ENCODE measurements around the gene ATP11B. TPM values are rescaled to one million over a fixed set of nuclear protein-coding genes. Genes with fewer than 3 reads are reported as not detected.

Gene ATP11B
- total and polyA plus RNA-seq, 2 of the 8 experiments (the other 6 are each of a cell fraction or from before 2014, with no cell fraction given) = 5.1 to 26.5 TPM

GRCh38 chr3:182891364-182891763, 98.1 kb downstream of the ATP11B start:
- no peak overlapping the region for H3K23ac ChIP-seq (ENCODE audit: insufficient read length)
- ChIA-PET CTCF (ENCODE audit: partially characterized antibody) (no interaction called here), POLR2A (ENCODE audit: partially characterized antibody) (no interaction called here)
- no peaks in the 10 kb centered on the region for H3K23me2 ChIP-seq (ENCODE audit: low read depth, low read length)
- no peak overlapping the region for H2AFZ ChIP-seq (ENCODE audit: low read length)
- WGBS, 2 experiments (ENCODE audit: extremely low coverage in 1 of 2, insufficient coverage in 1 of 2, insufficient read length in 1 of 2, insufficient replicate concordance in 2 of 2, low coverage in 1 of 2, low lambda C conversion rate in 2 of 2, missing lambda C conversion rate in 1 of 2) = 94% methylated on average over 1 of the region's 1 CpG; no CpG with 5 or more reads in 1 of the 2 experiments
- peak; percentile 72; the same call in 1 of the 2 replicates for TF ChIP-seq CEBPB (IDR thresholded peaks at IDR 0.05; ENCODE audit: low read depth, low read length)
- no peak for TF ChIP-seq TCF12 (IDR thresholded peaks at IDR 0.05; ENCODE audit: low read depth, low read length)
- H3K9me3 ChIP-seq (ENCODE audit: insufficient read depth in 2 of 2, low read depth in 1 of 2, low read length in 1 of 2) = no peaks in the 10 kb centered on the region
- no peak overlapping the region for H2BK12ac ChIP-seq (ENCODE audit: low read depth, low read length)
- H3K18ac ChIP-seq (ENCODE audit: extremely low read depth, low read length) = no peak overlapping the region
- no peak overlapping the region for H3K27ac ChIP-seq (ENCODE audit: low read depth, low read length)
- no peak overlapping the region for H2BK15ac ChIP-seq (ENCODE audit: low read length)
- no peak overlapping the region for H3K14ac ChIP-seq (ENCODE audit: insufficient read length)
- H3K27me3 ChIP-seq (replicated peaks in 1 of 4; ENCODE audit: control insufficient read depth in 3 of 4, extremely low read depth in 1 of 4, insufficient read depth in 3 of 4, low read length in 3 of 4) = no peaks in the 10 kb centered on the region
- H3K4me2 ChIP-seq (ENCODE audit: insufficient read depth in 1 of 2, low read depth in 2 of 2, low read length in 2 of 2) = no peak overlapping the region
- no peak overlapping the region for H2BK120ac ChIP-seq (replicated peaks; ENCODE audit: low read depth, low read length)
- no peaks in the 10 kb centered on the region for H3K4me1 ChIP-seq (replicated peaks in 1 of 4; ENCODE audit: control insufficient read depth in 3 of 4, insufficient read depth in 4 of 4, low read length in 3 of 4)
- H4K5ac ChIP-seq (ENCODE audit: insufficient read length, low read depth, low read length) = no peak overlapping the region
- no peaks in the 10 kb centered on the region for H3K36me3 ChIP-seq (ENCODE audit: control insufficient read depth in 2 of 4, insufficient read depth in 4 of 4, low read length in 3 of 4)
- no peaks in the 10 kb centered on the region for H3K79me2 ChIP-seq (ENCODE audit: control insufficient read depth in 1 of 2, insufficient read depth in 2 of 2, low read length in 2 of 2)
- H4K91ac ChIP-seq (replicated peaks; ENCODE audit: insufficient read length, low read length) = no peak overlapping the region
- H3K79me1 ChIP-seq (ENCODE audit: low read depth, low read length) = no peaks in the 10 kb centered on the region
- no peak overlapping the region for H2BK5ac ChIP-seq (ENCODE audit: low read depth, low read length)
- no peak overlapping the region for H3K56ac ChIP-seq (replicated peaks; ENCODE audit: insufficient read length, low read depth, low read length)
- no peak overlapping the region for H2BK20ac ChIP-seq (ENCODE audit: low read length)
- H2AK5ac ChIP-seq (ENCODE audit: low read depth, low read length) = no peak overlapping the region
- H4K8ac ChIP-seq (ENCODE audit: extremely low read depth, insufficient read depth, low read length) = no peak overlapping the region
- FAIRE-seq (no peak), DNase-seq (ENCODE audit: low read depth in 1 of 2, low spot score in 2 of 2) (no peak)
- H3K4ac ChIP-seq (replicated peaks; ENCODE audit: insufficient read length, low read depth, low read length) = no peak overlapping the region
- no peak overlapping the region for H3K9ac ChIP-seq (replicated peaks in 1 of 4; ENCODE audit: extremely low read depth in 1 of 4, low read depth in 3 of 4, low read length in 3 of 4)
- H4K20me1 ChIP-seq (replicated peaks in 1 of 2; ENCODE audit: control insufficient read depth in 1 of 2, insufficient read depth in 2 of 2, low read length in 2 of 2) = no peaks in the 10 kb centered on the region
- no peak overlapping the region for H3K4me3 ChIP-seq (ENCODE audit: extremely low read depth in 1 of 4, insufficient read depth in 2 of 4, low read depth in 3 of 4, low read length in 4 of 4)

Data from H1 (cell line).